Ishikawa (cell line): ENCODE measurements around the gene ETV6.

Experiments used
- CEBPB ChIP-seq: IDR thresholded peaks from 2 replicates; pipeline ENCODE4 v1.6.1; 2012
- EP300 ChIP-seq: IDR thresholded peaks from 2 replicates; pipeline ENCODE4 v1.6.1; 2012; ENCODE audit warnings: borderline replicate concordance
- FOXM1 ChIP-seq: IDR thresholded peaks from 2 replicates; pipeline ENCODE4 v1.6.1; 2012; ENCODE audit warnings: low read depth, borderline replicate concordance
- NFIC ChIP-seq: IDR thresholded peaks from 2 replicates; pipeline ENCODE4 v1.6.1; 2012
- RAD21 ChIP-seq: IDR thresholded peaks from 2 replicates; pipeline ENCODE4 v1.6.1; 2012; ENCODE audit warnings: low read depth
- REST ChIP-seq: IDR thresholded peaks from 2 replicates; pipeline ENCODE4 v1.6.1; 2012; ENCODE audit warnings: low read depth, mild to moderate bottlenecking
- TAF1 ChIP-seq: IDR thresholded peaks from 2 replicates; pipeline ENCODE4 v1.6.1; 2012; ENCODE audit warnings: low read depth, mild to moderate bottlenecking
- USF1 ChIP-seq: IDR thresholded peaks from 2 replicates; pipeline ENCODE4 v1.6.1; 2012
- YY1 ChIP-seq: IDR thresholded peaks from 2 replicates; pipeline ENCODE4 v1.6.1; 2012; ENCODE audit warnings: low read depth
- TF ChIP-seq, protein P1 (sequence below): IDR thresholded peaks from 2 replicates; pipeline ENCODE4 v1.6.1; 2012

DNA sequence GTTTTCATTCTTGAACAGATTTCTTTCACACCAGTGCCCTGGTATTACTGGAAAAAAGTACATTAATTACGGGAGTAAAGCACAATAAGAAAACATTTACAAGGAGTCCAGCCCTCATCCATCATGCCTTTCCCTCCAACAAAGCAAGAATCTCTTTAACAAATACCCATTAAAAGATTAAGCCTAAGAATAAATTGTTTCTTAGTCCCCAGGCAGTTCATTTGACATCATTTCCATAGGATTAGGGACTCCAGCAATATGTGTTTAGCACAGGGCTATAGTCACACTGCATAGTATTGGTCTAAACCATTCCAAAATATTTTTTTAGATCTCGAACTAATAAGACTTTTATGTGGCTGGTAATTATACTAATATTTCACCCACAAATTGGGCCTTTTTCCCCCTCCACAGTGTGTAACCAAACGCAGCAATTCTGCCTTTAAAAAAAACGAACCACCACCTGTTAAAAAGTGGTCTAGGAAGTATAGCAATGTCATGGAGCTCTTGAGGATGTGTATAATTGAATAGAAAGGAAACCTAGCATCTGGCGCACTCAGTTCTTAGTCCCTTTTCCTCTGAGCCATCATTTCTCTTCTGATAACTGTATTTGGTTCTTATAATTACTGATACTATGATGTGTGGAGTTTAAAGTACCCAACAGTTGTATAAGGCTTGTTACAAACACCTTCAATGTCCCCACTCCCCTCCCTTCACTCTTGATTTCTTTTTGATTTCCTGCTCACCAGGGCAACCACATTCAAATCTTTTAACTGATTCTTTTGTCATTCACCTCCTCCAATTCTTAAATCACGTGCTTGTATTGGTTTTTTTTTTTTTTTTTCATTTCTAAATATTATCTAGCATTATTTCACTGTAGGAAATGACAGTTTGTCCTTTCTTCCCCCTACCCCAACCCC, 138.7 kb downstream of the ETV6 start:
- TF ChIP-seq USF1 (no peak), NFIC (no peak), TAF1 (no peak), REST (no peak), RAD21 (no peak), FOXM1 (no peak), EP300 (no peak), CEBPB (no peak), YY1 (no peak)
- TF ChIP-seq, protein P1, sequence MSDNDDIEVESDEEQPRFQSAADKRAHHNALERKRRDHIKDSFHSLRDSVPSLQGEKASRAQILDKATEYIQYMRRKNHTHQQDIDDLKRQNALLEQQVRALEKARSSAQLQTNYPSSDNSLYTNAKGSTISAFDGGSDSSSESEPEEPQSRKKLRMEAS = no peak
